ENCODE measurements around the gene SLC15A4. TPM values are rescaled to one million over a fixed set of nuclear protein-coding genes. Genes with fewer than 3 reads are reported as not detected.
A peak's percentile ranks its signal among the peaks of the same experiment; 100 is the strongest.

SLC15A4 gene
- total and polyA plus RNA-seq, 2 of the 4 experiments (the other 2 are of a cell fraction): 15.4 to 21.9 TPM

DNA sequence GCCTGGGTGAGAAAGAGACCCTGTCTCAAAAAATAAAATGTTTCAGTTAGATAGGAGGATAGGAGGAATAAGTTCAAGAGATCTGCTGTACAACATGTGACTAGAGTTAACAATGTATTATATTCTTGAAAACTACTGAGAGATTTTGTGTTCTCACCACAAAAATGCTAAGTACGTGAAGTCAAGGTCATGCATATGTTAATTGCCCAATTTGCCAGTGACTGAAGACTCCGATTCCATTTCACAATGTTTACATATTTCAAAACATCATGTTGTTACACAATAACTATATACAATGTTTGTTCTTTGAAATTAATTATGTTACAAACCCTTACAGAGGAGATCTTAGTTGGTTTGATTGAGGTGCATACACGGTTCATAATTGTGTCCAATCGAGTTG is 52.1 kb downstream of the SLC15A4 start:
- TF ChIP-seq FOS (IDR thresholded peaks at IDR 0.05; ENCODE audit: low read depth, low read length) (no peak), SMC3 (IDR thresholded peaks at IDR 0.05; ENCODE audit: low read depth, low read length) (no peak), RAD21 (IDR thresholded peaks at IDR 0.05; ENCODE audit: low read length) (no peak), POLR2A (IDR thresholded peaks at IDR 0.05; ENCODE audit: low read depth, low read length) (no peak), NFE2L2 (IDR thresholded peaks at IDR 0.05; ENCODE audit: low read depth, low read length) (no peak), RCOR1 (IDR thresholded peaks at IDR 0.05; ENCODE audit: insufficient replicate concordance, low read length) (no peak), BHLHE40 (IDR thresholded peaks at IDR 0.05; ENCODE audit: low read depth, low read length) (no peak), MAFK (IDR thresholded peaks at IDR 0.05; ENCODE audit: low read depth, low read length) (no peak), MAZ (IDR thresholded peaks at IDR 0.05; ENCODE audit: borderline replicate concordance, low read depth, low read length) (no peak)
- TF ChIP-seq, protein P1, sequence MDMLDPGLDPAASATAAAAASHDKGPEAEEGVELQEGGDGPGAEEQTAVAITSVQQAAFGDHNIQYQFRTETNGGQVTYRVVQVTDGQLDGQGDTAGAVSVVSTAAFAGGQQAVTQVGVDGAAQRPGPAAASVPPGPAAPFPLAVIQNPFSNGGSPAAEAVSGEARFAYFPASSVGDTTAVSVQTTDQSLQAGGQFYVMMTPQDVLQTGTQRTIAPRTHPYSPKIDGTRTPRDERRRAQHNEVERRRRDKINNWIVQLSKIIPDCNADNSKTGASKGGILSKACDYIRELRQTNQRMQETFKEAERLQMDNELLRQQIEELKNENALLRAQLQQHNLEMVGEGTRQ (IDR thresholded peaks at IDR 0.05; ENCODE audit: low read depth, low read length): no peak
- TF ChIP-seq, protein P2, sequence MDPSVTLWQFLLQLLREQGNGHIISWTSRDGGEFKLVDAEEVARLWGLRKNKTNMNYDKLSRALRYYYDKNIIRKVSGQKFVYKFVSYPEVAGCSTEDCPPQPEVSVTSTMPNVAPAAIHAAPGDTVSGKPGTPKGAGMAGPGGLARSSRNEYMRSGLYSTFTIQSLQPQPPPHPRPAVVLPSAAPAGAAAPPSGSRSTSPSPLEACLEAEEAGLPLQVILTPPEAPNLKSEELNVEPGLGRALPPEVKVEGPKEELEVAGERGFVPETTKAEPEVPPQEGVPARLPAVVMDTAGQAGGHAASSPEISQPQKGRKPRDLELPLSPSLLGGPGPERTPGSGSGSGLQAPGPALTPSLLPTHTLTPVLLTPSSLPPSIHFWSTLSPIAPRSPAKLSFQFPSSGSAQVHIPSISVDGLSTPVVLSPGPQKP (IDR thresholded peaks at IDR 0.05; ENCODE audit: borderline replicate concordance, low read depth, low read length): no peak
- Histone ChIP-seq H3K14ac (replicated peaks; ENCODE audit: low read depth, low read length) (no peak overlapping the region), H2BK20ac (ENCODE audit: low read depth, low read length) (no peak overlapping the region), H3K18ac (ENCODE audit: low read depth, low read length) (no peak overlapping the region), H4K20me1 (ENCODE audit: insufficient read depth, low read length) (no peaks in the 10 kb centered on the region), H2BK15ac (ENCODE audit: low read depth, low read length) (no peak overlapping the region), H2AFZ (replicated peaks; ENCODE audit: low read length, poor library complexity) (no peak overlapping the region), H2AK5ac (ENCODE audit: low read depth, low read length) (no peak overlapping the region), H3K23ac (ENCODE audit: low read depth, low read length) (no peak overlapping the region), H4K91ac (ENCODE audit: insufficient read depth, low read depth, low read length) (no peak overlapping the region), H3K9me3 (ENCODE audit: control insufficient read depth, insufficient read depth, low read length) (no peaks in the 10 kb centered on the region; the same call in 1 of the 2 replicates), H3K36me3 (ENCODE audit: control insufficient read depth, insufficient read depth, low read length) (no peaks in the 10 kb centered on the region), H3K4me2 (ENCODE audit: low read depth, low read length) (no peak overlapping the region; the same call in 1 of the 2 replicates), H3K79me1 (ENCODE audit: low read depth in 1 of 2, low read length in 2 of 2) (no peaks in the 10 kb centered on the region), H3K56ac (ENCODE audit: extremely low read depth, insufficient read depth, low read length) (no peak overlapping the region), H3K27me3 (ENCODE audit: control insufficient read depth, insufficient read depth, low read length) (no peaks in the 10 kb centered on the region), H2BK5ac (ENCODE audit: low read depth, low read length, poor library complexity, severe bottlenecking) (no peak overlapping the region), H4K5ac (ENCODE audit: low read depth, low read length) (no peak overlapping the region), H3K4me1 (ENCODE audit: control insufficient read depth, insufficient read depth, low read length) (no peaks in the 10 kb centered on the region), H3K27ac (ENCODE audit: insufficient read depth, low read length) (no peak overlapping the region), H3K4me3 (ENCODE audit: insufficient read depth, low read depth, low read length) (no peak overlapping the region), H2BK120ac (ENCODE audit: low read depth, low read length) (no peak overlapping the region), H3K9ac (ENCODE audit: low read depth, low read length) (no peak overlapping the region), H4K8ac (ENCODE audit: low read depth in 2 of 2, low read length in 2 of 2) (no peak overlapping the region), H3K9me1 (ENCODE audit: insufficient read depth, low read length) (no peaks in the 10 kb centered on the region), H3K4ac (ENCODE audit: low read depth, low read length) (no peak overlapping the region), H2AK9ac (replicated peaks; ENCODE audit: low read depth, low read length, poor library complexity) (no peak overlapping the region)
- dilution Hi-C loops (cut with HindIII; ENCODE audit: low sequenced_read_pairs, unreplicated experiment): no loop called here
- POLR2A ChIA-PET (ENCODE audit: unreplicated experiment): no interaction called here
- in situ Hi-C loops (cut with MboI; ENCODE audit: low sequenced_read_pairs): no loop called here
- BruUV-seq (replicated peaks): no TSS peak
- DNase-seq (peak; percentile 4), ATAC-seq (ENCODE audit: low read depth) (peak; percentile 67)
- intact Hi-C loops (cut with micrococcal nuclease): no loop called here
- no CpG with 5 or more reads among the region's 4 CpGs for WGBS, 2 experiments (ENCODE audit: extremely low coverage in 2 of 2, insufficient read length in 1 of 2)
- CTCF ChIA-PET: no interaction called here

Measured in IMR-90 (cell line).